Measurements from ENCODE around the gene UNC13C.

UNC13C gene

DNA sequence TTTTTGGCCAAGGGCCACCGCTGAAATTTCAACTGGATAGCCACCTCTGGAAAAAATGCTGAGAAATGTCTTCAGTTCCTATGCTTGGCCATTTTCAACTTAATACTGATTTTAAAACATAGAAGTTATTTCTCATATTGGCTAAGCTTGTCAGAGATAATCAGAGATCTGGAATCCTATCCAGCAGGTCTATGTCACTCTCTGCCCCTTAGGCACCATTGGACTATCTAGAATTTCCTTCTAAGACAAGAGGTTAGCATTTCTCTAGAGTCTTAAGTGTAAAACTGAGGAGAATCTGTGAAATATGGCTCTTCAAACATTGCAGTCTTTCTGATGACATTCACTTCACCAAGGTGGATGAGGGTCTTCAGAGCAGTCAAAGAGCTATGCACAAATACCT lies 597.3 kb downstream of the UNC13C start:
- no peak for TF ChIP-seq POLR2AphosphoS5 (IDR thresholded peaks at IDR 0.05; ENCODE audit: low read depth)
- no peak for TF ChIP-seq GABPA (IDR thresholded peaks at IDR 0.05; ENCODE audit: low read depth)
- TF ChIP-seq, protein P1, sequence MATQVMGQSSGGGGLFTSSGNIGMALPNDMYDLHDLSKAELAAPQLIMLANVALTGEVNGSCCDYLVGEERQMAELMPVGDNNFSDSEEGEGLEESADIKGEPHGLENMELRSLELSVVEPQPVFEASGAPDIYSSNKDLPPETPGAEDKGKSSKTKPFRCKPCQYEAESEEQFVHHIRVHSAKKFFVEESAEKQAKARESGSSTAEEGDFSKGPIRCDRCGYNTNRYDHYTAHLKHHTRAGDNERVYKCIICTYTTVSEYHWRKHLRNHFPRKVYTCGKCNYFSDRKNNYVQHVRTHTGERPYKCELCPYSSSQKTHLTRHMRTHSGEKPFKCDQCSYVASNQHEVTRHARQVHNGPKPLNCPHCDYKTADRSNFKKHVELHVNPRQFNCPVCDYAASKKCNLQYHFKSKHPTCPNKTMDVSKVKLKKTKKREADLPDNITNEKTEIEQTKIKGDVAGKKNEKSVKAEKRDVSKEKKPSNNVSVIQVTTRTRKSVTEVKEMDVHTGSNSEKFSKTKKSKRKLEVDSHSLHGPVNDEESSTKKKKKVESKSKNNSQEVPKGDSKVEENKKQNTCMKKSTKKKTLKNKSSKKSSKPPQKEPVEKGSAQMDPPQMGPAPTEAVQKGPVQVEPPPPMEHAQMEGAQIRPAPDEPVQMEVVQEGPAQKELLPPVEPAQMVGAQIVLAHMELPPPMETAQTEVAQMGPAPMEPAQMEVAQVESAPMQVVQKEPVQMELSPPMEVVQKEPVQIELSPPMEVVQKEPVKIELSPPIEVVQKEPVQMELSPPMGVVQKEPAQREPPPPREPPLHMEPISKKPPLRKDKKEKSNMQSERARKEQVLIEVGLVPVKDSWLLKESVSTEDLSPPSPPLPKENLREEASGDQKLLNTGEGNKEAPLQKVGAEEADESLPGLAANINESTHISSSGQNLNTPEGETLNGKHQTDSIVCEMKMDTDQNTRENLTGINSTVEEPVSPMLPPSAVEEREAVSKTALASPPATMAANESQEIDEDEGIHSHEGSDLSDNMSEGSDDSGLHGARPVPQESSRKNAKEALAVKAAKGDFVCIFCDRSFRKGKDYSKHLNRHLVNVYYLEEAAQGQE (IDR thresholded peaks at IDR 0.05; ENCODE audit: insufficient replicate concordance, low read depth), result no peak
- no peak overlapping the region for H3K27ac ChIP-seq (replicated peaks)
- H3K27me3 ChIP-seq (ENCODE audit: insufficient read depth, poor library complexity, severe bottlenecking), result no peaks in the 10 kb centered on the region
- no peak overlapping the region for H3K4me3 ChIP-seq (replicated peaks; ENCODE audit: insufficient read depth, low read length)
- DNase-seq (ENCODE audit: low read depth in 1 of 2, low spot score in 1 of 2), result no peak

DNA sequence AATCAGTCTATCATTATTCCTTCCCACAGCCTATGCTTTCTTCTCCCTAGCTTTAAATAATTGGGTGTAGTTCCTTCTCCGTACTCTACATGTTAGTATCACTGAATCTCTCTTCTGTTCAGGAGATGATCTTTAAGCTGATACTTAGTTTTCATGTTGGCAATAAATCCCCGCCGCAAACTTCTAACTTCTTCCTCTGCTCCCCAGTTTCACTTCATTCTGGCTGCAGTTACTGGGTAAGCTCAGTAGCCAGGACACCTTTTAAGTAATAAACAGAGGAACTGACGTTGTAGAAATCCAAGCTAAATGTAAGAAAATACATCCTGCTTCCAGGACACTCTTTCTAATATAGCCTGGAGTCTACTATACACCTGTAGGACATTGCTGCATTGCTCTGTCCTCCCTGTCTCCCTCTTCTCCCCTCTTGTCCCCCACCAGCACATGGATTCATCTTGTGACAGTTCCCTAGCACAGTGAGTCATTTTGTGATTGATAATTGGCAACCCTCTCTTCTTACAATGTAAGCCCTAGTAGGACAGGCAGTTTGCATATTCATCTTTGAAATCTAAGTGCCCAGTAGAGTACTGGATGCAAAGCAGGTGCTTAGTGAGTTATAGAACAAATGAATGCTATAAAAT lies 598.2 kb downstream of the UNC13C start:
- Histone ChIP-seq H3K4me3 (replicated peaks; ENCODE audit: insufficient read depth, low read length) (no peak overlapping the region), H3K27me3 (ENCODE audit: insufficient read depth, poor library complexity, severe bottlenecking) (no peaks in the 10 kb centered on the region), H3K27ac (replicated peaks) (no peak overlapping the region)
- TF ChIP-seq GABPA (IDR thresholded peaks at IDR 0.05; ENCODE audit: low read depth), result no peak
- TF ChIP-seq SPI1 (IDR thresholded peaks at IDR 0.05; ENCODE audit: borderline replicate concordance, low read depth), result no peak
- no peak for TF ChIP-seq POLR2AphosphoS5 (IDR thresholded peaks at IDR 0.05; ENCODE audit: low read depth)
- TF ChIP-seq, protein P2, sequence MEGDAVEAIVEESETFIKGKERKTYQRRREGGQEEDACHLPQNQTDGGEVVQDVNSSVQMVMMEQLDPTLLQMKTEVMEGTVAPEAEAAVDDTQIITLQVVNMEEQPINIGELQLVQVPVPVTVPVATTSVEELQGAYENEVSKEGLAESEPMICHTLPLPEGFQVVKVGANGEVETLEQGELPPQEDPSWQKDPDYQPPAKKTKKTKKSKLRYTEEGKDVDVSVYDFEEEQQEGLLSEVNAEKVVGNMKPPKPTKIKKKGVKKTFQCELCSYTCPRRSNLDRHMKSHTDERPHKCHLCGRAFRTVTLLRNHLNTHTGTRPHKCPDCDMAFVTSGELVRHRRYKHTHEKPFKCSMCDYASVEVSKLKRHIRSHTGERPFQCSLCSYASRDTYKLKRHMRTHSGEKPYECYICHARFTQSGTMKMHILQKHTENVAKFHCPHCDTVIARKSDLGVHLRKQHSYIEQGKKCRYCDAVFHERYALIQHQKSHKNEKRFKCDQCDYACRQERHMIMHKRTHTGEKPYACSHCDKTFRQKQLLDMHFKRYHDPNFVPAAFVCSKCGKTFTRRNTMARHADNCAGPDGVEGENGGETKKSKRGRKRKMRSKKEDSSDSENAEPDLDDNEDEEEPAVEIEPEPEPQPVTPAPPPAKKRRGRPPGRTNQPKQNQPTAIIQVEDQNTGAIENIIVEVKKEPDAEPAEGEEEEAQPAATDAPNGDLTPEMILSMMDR (IDR thresholded peaks at IDR 0.05; ENCODE audit: insufficient read depth, low read length), result no peak
- no peak for DNase-seq (ENCODE audit: low read depth in 1 of 2, low spot score in 1 of 2)

DNA sequence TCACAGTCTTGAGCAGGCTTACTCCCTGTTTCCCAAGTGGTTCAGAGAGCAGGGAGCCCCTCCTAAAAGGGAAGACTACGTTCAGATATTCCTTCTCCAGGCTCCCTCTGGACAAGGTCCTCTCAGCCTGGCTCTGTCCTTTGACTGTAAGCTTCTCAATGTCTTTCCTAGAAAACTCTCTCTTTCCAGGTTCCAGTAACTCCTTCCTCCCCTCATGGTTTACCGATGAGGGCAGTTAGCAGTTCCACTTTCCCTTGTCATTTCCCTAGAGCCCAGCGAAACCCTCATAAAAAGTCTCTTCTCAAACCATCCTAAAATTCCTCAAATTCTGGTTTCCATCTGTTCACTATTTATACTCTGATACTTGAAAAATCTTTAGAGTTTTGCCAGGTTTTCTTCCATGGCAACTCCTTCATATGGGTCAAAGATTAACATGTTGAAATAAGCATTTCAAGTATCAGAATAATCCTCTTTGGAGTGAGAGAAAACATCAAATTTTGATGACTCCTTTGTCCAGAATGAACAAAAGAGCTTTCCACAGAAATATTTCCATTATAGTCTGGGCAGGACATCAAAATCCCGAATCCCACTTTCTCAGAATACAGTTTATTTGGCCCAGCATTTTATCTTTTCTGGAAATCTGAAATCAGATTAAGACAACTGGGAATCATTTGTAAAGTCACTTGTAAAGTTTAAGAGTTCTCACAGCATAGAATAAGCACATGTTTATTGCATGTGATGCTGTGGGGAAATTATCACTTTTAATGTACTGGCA lies 599.4 kb downstream of the UNC13C start:
- no peak overlapping the region for H3K27ac ChIP-seq (replicated peaks)
- no peak overlapping the region for H3K4me3 ChIP-seq (replicated peaks; ENCODE audit: insufficient read depth, low read length)
- TF ChIP-seq SPI1 (IDR thresholded peaks at IDR 0.05; ENCODE audit: borderline replicate concordance, low read depth), result no peak
- TF ChIP-seq, protein P2 (IDR thresholded peaks at IDR 0.05; ENCODE audit: insufficient read depth, low read length), result no peak
- TF ChIP-seq, protein P1 (IDR thresholded peaks at IDR 0.05; ENCODE audit: insufficient replicate concordance, low read depth), result no peak
- no peak for DNase-seq (ENCODE audit: low read depth in 1 of 2, low spot score in 1 of 2)
- no peaks in the 10 kb centered on the region for H3K27me3 ChIP-seq (ENCODE audit: insufficient read depth, poor library complexity, severe bottlenecking)

DNA sequence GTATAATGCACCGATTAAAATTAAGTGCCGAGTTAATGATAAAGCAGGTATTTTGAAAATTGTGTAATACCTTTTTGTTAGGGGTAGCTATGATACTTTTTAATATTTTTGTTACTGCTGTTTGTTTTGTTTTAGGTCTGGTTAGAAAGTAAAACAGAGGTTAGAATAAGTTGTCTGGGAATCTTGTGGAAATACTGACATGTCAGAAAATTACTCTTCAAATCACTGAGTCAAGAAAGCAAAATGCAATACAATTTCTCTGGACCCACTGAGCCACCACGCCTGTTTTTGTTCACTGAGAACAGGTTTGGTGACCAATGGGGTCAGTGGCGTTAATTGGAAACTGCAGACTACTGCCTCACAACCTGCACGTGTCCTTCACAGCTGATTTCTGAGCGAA lies 601.6 kb downstream of the UNC13C start:
- no peak overlapping the region for H3K4me3 ChIP-seq (replicated peaks; ENCODE audit: insufficient read depth, low read length)
- no peak for TF ChIP-seq POLR2AphosphoS5 (IDR thresholded peaks at IDR 0.05; ENCODE audit: low read depth)
- TF ChIP-seq, protein P2 (IDR thresholded peaks at IDR 0.05; ENCODE audit: insufficient read depth, low read length), result no peak
- no peak for TF ChIP-seq GABPA (IDR thresholded peaks at IDR 0.05; ENCODE audit: low read depth)
- no peak for TF ChIP-seq SPI1 (IDR thresholded peaks at IDR 0.05; ENCODE audit: borderline replicate concordance, low read depth)
- TF ChIP-seq, protein P1 (IDR thresholded peaks at IDR 0.05; ENCODE audit: insufficient replicate concordance, low read depth), result no peak
- no peaks in the 10 kb centered on the region for H3K27me3 ChIP-seq (ENCODE audit: insufficient read depth, poor library complexity, severe bottlenecking)
- DNase-seq (ENCODE audit: low read depth in 1 of 2, low spot score in 1 of 2), result no peak
- no peak overlapping the region for H3K27ac ChIP-seq (replicated peaks)
